ENCODE results near the gene SLAMF1. TPM values are rescaled to one million over a fixed set of nuclear protein-coding genes. Genes with fewer than 3 reads are reported as not detected.

SLAMF1 gene
- total RNA-seq, 6 experiments from 2014 or later = 0.20 to 0.42 (median 0.28) TPM

DNA sequence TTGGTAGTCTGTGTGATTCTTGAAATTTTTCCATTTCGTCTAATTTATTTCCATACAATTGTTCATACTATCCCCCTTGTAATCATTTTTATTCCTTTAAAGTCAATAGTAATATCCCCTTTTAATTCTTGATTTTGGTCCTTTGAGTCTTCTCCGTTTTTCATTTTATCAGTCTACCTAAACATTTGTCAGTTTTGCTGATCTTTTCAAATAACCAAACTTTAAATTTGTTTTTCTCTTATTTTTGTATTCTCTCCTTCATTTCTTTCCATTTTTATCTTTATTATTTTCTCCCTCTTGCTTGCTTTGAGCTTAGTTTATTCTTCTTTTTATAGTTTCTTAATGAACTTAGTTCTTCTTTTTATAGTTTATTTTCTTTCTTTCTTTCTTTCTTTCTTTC lies 21.1 kb upstream of the SLAMF1 start:
- H3K27me3 ChIP-seq = no peaks in the 10 kb centered on the region
- 62% methylated on average over 2 of the region's 2 CpGs for WGBS (ENCODE audit: insufficient coverage, low coverage, low lambda C conversion rate, missing lambda C conversion rate)
- H3K36me3 ChIP-seq = no peaks in the 10 kb centered on the region
- TF ChIP-seq CTCF (IDR thresholded peaks at IDR 0.05) = no peak
- TF ChIP-seq POLR2A (IDR thresholded peaks at IDR 0.05) = no peak
- no peak overlapping the region for H3K27ac ChIP-seq
- no peaks in the 10 kb centered on the region for H3K9me3 ChIP-seq
- intact Hi-C loops (cut with DNase I) = no loop called here
- no peak overlapping the region for H3K4me3 ChIP-seq
- no peak for ATAC-seq
- no peaks in the 10 kb centered on the region for H3K4me1 ChIP-seq
- no peak for DNase-seq

DNA sequence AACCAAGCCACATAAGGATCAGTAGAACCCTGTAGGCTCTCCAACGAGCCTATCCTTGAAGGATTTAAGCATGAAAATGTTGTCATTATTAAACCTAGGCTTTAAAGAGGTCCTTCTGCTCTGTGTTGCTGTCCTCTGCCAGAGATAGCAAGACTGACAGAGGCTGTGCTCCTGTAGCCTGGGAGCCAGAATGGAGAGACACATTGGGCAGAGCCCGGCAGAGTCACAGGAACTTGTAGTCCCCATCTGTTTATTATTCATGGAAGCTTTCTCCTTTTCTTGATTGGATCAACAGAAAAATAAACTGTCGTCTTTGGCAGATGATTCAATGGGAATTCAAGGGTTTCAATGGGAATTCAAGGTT lies 19.2 kb upstream of the SLAMF1 start:
- 24% methylated on average over 3 of the region's 3 CpGs for WGBS (ENCODE audit: insufficient coverage, low coverage, low lambda C conversion rate, missing lambda C conversion rate)
- H3K27ac ChIP-seq = peak overlapping the region in 2 of 3 donors; percentile 25 to 55
- ATAC-seq = peak in 2 of 4 donors; percentile 28 to 41

DNA sequence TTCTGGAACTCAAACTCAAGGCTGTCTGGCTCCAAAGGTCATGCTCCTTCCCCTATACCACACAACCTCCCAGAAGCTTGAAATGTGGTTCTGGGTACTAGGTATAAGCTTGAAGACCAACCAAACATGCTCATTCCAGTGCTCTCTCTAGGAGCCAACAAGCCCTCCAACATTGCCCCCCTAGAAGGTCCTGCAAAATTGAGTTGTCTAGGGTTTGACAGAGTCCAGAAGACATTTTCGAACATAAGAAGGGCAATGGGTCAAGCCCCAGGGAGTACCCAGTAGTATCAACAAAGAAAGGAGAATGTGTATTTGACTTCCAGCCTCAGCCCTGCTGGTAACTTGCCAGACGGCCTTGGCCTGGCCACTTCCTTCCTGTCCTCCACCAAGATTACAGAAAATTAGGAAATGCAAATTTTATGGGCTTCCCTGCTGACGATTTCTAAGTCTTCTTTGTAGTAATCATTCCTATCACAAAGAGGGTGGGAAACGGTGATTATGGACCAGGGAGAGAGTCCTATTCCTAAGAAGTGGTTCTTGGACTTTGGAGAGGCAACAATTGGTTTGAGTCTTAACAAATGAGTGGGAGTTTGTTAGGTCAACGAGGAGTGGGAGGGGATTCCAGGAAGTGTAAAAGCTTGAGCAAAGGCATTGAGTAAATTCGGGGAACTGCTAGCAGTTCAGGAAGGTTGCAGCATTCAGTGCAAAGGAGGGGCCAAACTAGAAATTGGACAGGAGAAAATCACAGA lies 18.7 kb upstream of the SLAMF1 start:
- Histone ChIP-seq H3K4me3 (no peak overlapping the region), H3K4me1 (no peaks in the 10 kb centered on the region), H3K27ac (peak overlapping the region in 2 of 3 donors; percentile 25 to 55), H3K27me3 (no peaks in the 10 kb centered on the region), H3K36me3 (no peaks in the 10 kb centered on the region), H3K9me3 (no peaks in the 10 kb centered on the region)
- ATAC-seq (peak; percentile 27 to 88 (median 58)), DNase-seq (peak in 2 of 3 donors; percentile 63 to 71)
- 17% methylated on average over 6 of the region's 6 CpGs for WGBS (ENCODE audit: insufficient coverage, low coverage, low lambda C conversion rate, missing lambda C conversion rate)
- intact Hi-C loops (cut with DNase I) = no loop called here
- TF ChIP-seq CTCF (IDR thresholded peaks at IDR 0.05) = no peak
- no peak for TF ChIP-seq POLR2A (IDR thresholded peaks at IDR 0.05)

More for the DNA sequence above, 19.2 kb upstream of the SLAMF1 start:
- TF ChIP-seq CTCF (IDR thresholded peaks at IDR 0.05) (no peak), POLR2A (IDR thresholded peaks at IDR 0.05) (no peak)
- Histone ChIP-seq H3K4me3 (no peak overlapping the region), H3K27me3 (no peaks in the 10 kb centered on the region), H3K9me3 (no peaks in the 10 kb centered on the region), H3K4me1 (no peaks in the 10 kb centered on the region), H3K36me3 (no peaks in the 10 kb centered on the region)
- intact Hi-C loops (cut with DNase I) = no loop called here
- DNase-seq = no peak

DNA sequence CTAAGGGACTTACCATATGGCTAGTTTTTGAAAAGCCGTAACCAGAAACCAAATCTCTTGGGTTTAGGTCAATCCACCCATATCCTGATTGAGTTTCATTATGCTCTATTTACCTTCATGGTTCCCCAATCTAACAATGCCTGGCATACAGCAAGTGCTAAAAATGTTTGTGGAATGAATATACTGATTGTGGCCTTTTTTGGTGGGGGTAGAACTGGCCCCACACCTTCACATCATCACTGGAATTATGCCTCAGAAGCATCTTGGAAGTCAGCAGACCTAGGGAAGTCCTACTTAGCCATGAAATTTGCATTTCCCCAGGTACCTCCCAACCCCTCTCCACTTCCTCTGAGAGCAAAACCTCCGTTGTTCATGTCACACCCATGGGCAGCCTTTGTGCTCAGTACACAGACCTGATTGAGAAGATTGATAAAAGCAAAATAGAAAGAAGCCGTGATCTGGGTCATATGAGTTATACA lies 17.8 kb upstream of the SLAMF1 start:
- TF ChIP-seq POLR2A (IDR thresholded peaks at IDR 0.05) = no peak
- TF ChIP-seq CTCF (IDR thresholded peaks at IDR 0.05) = no peak
- no peaks in the 10 kb centered on the region for H3K9me3 ChIP-seq
- DNase-seq (no peak), ATAC-seq (peak in 1 of 4 donors; percentile 26)
- no peak overlapping the region for H3K27ac ChIP-seq
- no peaks in the 10 kb centered on the region for H3K36me3 ChIP-seq
- no peaks in the 10 kb centered on the region for H3K27me3 ChIP-seq
- intact Hi-C loops (cut with DNase I) = no loop called here
- H3K4me1 ChIP-seq = no peaks in the 10 kb centered on the region
- no peak overlapping the region for H3K4me3 ChIP-seq
- WGBS (ENCODE audit: insufficient coverage, low coverage, low lambda C conversion rate, missing lambda C conversion rate) = 62% methylated on average over 3 of the region's 3 CpGs

Data from right lobe of liver (tissue), 6 donors.